HEK293 (cell line): Measurements from ENCODE around the gene CCDC187.

ENCODE experiments used
- AEBP2 ChIP-seq: fragments of 450-650 bp; formaldehyde crosslinking; IDR thresholded peaks from 2 replicates; pipeline ENCODE4 v1.5.1; 2016; ENCODE audit warnings: missing biosample characterization, missing genetic modification characterization, borderline replicate concordance
- CTCF ChIP-seq: fragments of 450-650 bp; formaldehyde crosslinking; IDR thresholded peaks from 2 replicates; pipeline ENCODE4 v1.5.1; 2016; ENCODE audit warnings: missing biosample characterization, missing genetic modification characterization
- HIC1 ChIP-seq: fragments of 450-650 bp; formaldehyde crosslinking; IDR thresholded peaks from 2 replicates; pipeline ENCODE4 v1.5.1; 2016; ENCODE audit warnings: missing biosample characterization, missing genetic modification characterization
- HOXC10 ChIP-seq: sonication (generic); formaldehyde crosslinking; IDR thresholded peaks from 2 replicates; pipeline ENCODE4 v1.8.1; 2023; ENCODE audit warnings: mild to moderate bottlenecking, missing genetic modification reagents
- KLF1 ChIP-seq: fragments of 450-650 bp; formaldehyde crosslinking; IDR thresholded peaks from 2 replicates; pipeline ENCODE4 v1.5.1; 2016; ENCODE audit warnings: missing biosample characterization, missing genetic modification characterization
- KLF10 ChIP-seq: fragments of 450-650 bp; IDR thresholded peaks from 2 replicates; pipeline ENCODE4 v1.5.1; 2018; ENCODE audit warnings: missing biosample characterization, mild to moderate bottlenecking, missing genetic modification characterization
- KLF8 ChIP-seq: fragments of 450-650 bp; formaldehyde crosslinking; IDR thresholded peaks from 2 replicates; pipeline ENCODE4 v1.5.1; 2016; ENCODE audit warnings: missing biosample characterization, missing genetic modification characterization
- MEIS1 ChIP-seq: sonication (generic); formaldehyde crosslinking; IDR thresholded peaks from 2 replicates; pipeline ENCODE4 v1.8.1; 2022; ENCODE audit warnings: missing genetic modification reagents, mild to moderate bottlenecking, borderline replicate concordance
- MYNN ChIP-seq: fragments of 450-650 bp; formaldehyde crosslinking; IDR thresholded peaks from 2 replicates; pipeline ENCODE4 v1.5.1; 2016; ENCODE audit warnings: missing biosample characterization, missing genetic modification characterization, borderline replicate concordance
- MZF1 ChIP-seq: fragments of 450-650 bp; formaldehyde crosslinking; IDR thresholded peaks from 2 replicates; pipeline ENCODE4 v1.5.1; 2017; ENCODE audit warnings: missing biosample characterization, missing genetic modification characterization, borderline replicate concordance
- TCF7L2 ChIP-seq: IDR thresholded peaks from 2 replicates; pipeline ENCODE4 v1.6.1; 2011; ENCODE audit warnings: low read depth, mild to moderate bottlenecking, inconsistent platforms, low read length, moderate library complexity, borderline replicate concordance
- ZBTB26 ChIP-seq: fragments of 450-650 bp; formaldehyde crosslinking; optimal IDR thresholded peaks from 2 replicates; pipeline ENCODE3; 2016; ENCODE audit warnings: missing biosample characterization, mild to moderate bottlenecking, missing genetic modification characterization
- ZBTB7A ChIP-seq: fragments of 450-650 bp; formaldehyde crosslinking; IDR thresholded peaks from 2 replicates; pipeline ENCODE4 v1.5.1; 2016; ENCODE audit warnings: low read depth, missing biosample characterization, missing genetic modification characterization
- ZBTB8A ChIP-seq: fragments of 450-650 bp; formaldehyde crosslinking; IDR thresholded peaks from 2 replicates; pipeline ENCODE4 v1.5.1; 2016; ENCODE audit warnings: missing biosample characterization, missing genetic modification characterization
- ZFP41 ChIP-seq: fragments of 450-650 bp; formaldehyde crosslinking; IDR thresholded peaks from 2 replicates; pipeline ENCODE4 v1.5.1; 2016; ENCODE audit warnings: missing biosample characterization, missing genetic modification characterization, borderline replicate concordance
- ZNF132 ChIP-seq: fragments of 450-650 bp; formaldehyde crosslinking; IDR thresholded peaks from 2 replicates; pipeline ENCODE4 v1.5.1; 2017; ENCODE audit warnings: missing biosample characterization, missing genetic modification characterization, borderline replicate concordance
- ZNF184 ChIP-seq: fragments of 450-650 bp; IDR thresholded peaks from 2 replicates; pipeline ENCODE4 v1.5.1; 2018; ENCODE audit warnings: missing biosample characterization, mild to moderate bottlenecking, missing genetic modification characterization
- ZNF202 ChIP-seq: fragments of 450-650 bp; formaldehyde crosslinking; IDR thresholded peaks from 2 replicates; pipeline ENCODE4 v1.5.1; 2016; ENCODE audit warnings: missing biosample characterization, missing genetic modification characterization, borderline replicate concordance
- ZNF248 ChIP-seq: fragments of 450-650 bp; formaldehyde crosslinking; IDR thresholded peaks from 2 replicates; pipeline ENCODE4 v1.5.1; 2017; ENCODE audit warnings: missing biosample characterization, missing genetic modification characterization
- ZNF354C ChIP-seq: fragments of 450-650 bp; formaldehyde crosslinking; IDR thresholded peaks from 2 replicates; pipeline ENCODE4 v1.5.1; 2016; ENCODE audit warnings: missing biosample characterization, missing genetic modification characterization, low read depth, borderline replicate concordance
- ZNF433 ChIP-seq: fragments of 450-650 bp; formaldehyde crosslinking; IDR thresholded peaks from 2 replicates; pipeline ENCODE4 v1.5.1; 2016; ENCODE audit warnings: missing biosample characterization, missing genetic modification characterization, low read depth
- ZNF48 ChIP-seq: fragments of 450-650 bp; formaldehyde crosslinking; IDR thresholded peaks from 2 replicates; pipeline ENCODE4 v1.5.1; 2016; ENCODE audit warnings: missing biosample characterization, missing genetic modification characterization
- ZNF580 ChIP-seq: fragments of 450-650 bp; formaldehyde crosslinking; IDR thresholded peaks from 2 replicates; pipeline ENCODE4 v1.5.1; 2016; ENCODE audit warnings: missing biosample characterization, missing genetic modification characterization
- ZNF624 ChIP-seq: fragments of 450-650 bp; formaldehyde crosslinking; IDR thresholded peaks from 2 replicates; pipeline ENCODE4 v1.5.1; 2017; ENCODE audit warnings: missing biosample characterization, missing genetic modification characterization
- ZNF645 ChIP-seq: fragments of 450-650 bp; formaldehyde crosslinking; IDR thresholded peaks from 2 replicates; pipeline ENCODE4; 2016; ENCODE audit warnings: missing biosample characterization, missing genetic modification characterization
- ZNF658 ChIP-seq: fragments of 450-650 bp; formaldehyde crosslinking; IDR thresholded peaks from 2 replicates; pipeline ENCODE4; 2016; ENCODE audit warnings: missing biosample characterization, missing genetic modification characterization
- ZNF768 ChIP-seq: fragments of 450-650 bp; formaldehyde crosslinking; IDR thresholded peaks from 2 replicates; pipeline ENCODE4 v1.5.1; 2018; ENCODE audit warnings: missing biosample characterization, mild to moderate bottlenecking, missing genetic modification characterization
- ZNF776 ChIP-seq: fragments of 450-650 bp; formaldehyde crosslinking; IDR thresholded peaks from 2 replicates; pipeline ENCODE4 v1.5.0; 2017; ENCODE audit warnings: missing biosample characterization, missing genetic modification characterization, borderline replicate concordance
- ZNF785 ChIP-seq: fragments of 450-650 bp; formaldehyde crosslinking; IDR thresholded peaks from 2 replicates; pipeline ENCODE4 v1.5.1; 2016; ENCODE audit warnings: missing biosample characterization, missing genetic modification characterization
- ZNF792 ChIP-seq: fragments of 450-650 bp; formaldehyde crosslinking; IDR thresholded peaks from 2 replicates; pipeline ENCODE4 v1.5.1; 2016; ENCODE audit warnings: missing biosample characterization, missing genetic modification characterization

CCDC187 gene

DNA sequence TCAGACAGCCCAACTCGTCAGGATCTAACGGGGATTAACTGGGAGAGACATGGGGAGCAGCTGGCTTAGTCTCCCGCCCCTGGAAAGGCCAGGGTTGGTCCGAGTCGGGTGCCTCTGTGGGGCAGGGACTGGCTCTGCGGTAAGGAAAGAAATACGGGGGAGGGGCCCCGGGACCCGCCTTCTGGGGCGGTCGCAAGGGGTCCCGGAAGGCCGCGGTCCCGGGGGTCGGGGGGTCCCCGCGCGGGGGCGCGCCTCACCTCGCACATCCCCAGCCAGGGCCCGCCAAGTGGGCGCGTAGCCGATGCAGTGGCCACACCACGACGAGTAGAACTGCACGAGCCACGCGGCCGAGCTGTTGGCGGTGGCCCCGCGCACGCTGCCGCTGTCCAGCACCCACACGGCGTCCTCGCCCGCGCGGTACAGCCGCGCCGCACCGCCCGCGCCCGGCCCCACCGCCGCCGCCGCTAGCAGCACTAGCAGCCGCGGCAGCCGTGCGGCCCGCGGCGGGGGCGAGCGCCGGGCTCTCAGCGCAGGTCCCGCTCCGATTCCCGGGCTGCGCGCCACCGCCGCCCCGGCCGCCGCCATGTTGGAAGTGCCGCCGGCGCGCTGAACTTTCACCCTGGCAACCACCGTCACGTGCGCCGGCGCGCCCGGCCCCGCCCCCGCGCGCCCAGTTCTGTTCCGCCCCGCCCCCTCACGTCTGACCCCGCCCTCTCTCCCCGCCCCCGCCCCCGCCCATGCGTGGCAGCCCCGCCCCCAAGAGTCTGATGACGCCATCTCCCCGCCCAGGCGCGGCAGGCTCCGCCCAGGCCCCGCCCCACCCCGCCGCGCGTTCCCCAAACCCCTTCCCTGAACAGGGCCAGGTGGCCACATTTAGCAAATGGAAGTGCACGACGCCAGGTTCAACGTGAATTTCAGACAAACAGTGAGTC is 58.4 kb downstream of the CCDC187 start, which contains the start of gene QSOX2 (continued):
- TF ChIP-seq KLF8 (tag by site-specific recombination) (peak; percentile 50; the same call in 1 of the 2 replicates), KLF1 (tag by site-specific recombination) (peak; percentile 42; the same call in 1 of the 2 replicates), ZNF792 (tag by site-specific recombination) (no peak), HOXC10 (CRISPR knock-in tag) (0 out of 2 replicates have a peak, but pooled peaks have one; percentile 68), AEBP2 (tag by site-specific recombination) (no peak), ZNF248 (no peak), ZNF768 (tag by site-specific recombination) (no peak), TCF7L2 (no peak), KLF10 (peak; percentile 46; the same call in 1 of the 2 replicates), ZNF785 (tag by site-specific recombination) (no peak), MZF1 (no peak), ZBTB8A (tag by site-specific recombination) (no peak), ZNF580 (tag by site-specific recombination) (no peak), ZFP41 (tag by site-specific recombination) (no peak), ZNF132 (tag by site-specific recombination) (no peak), HIC1 (tag by site-specific recombination) (no peak), ZNF354C (no peak), ZNF776 (no peak), ZBTB26 (tag by site-specific recombination) (peak; percentile 90), ZNF658 (tag by site-specific recombination) (no peak), MYNN (tag by site-specific recombination) (no peak), ZBTB7A (tag by site-specific recombination) (no peak), ZNF433 (tag by site-specific recombination) (no peak), MEIS1 (CRISPR knock-in tag) (no peak), ZNF184 (tag by site-specific recombination) (no peak), CTCF (tag by site-specific recombination) (0 out of 2 replicates have a peak, but pooled peaks have one; percentile 26), ZNF624 (tag by site-specific recombination) (no peak), ZNF202 (no peak), ZNF645 (tag by site-specific recombination) (no peak), ZNF48 (tag by site-specific recombination) (no peak)
